Nephron progenitor cell (in vitro differentiated cells): ENCODE measurements around the gene RDM1.

Source experiments
- DNase-seq: peaks from one replicate; pipeline ENCODE4 v3.0.0; 2021
- H3K27ac Mint-ChIP-seq: 2 replicates; pipeline ENCODE4 v1.8.0; 2021; ENCODE audit warnings: mild to moderate bottlenecking, moderate library complexity, mixed read lengths
- H3K27me3 Mint-ChIP-seq: 2 replicates; pipeline ENCODE4 v1.8.0; 2021; ENCODE audit warnings: mild to moderate bottlenecking, low read depth, mixed read lengths; ENCODE audit not compliant: poor library complexity
- H3K36me3 Mint-ChIP-seq: 2 replicates; pipeline ENCODE4 v1.8.0; 2021; ENCODE audit warnings: low read depth, mixed read lengths
- H3K4me1 Mint-ChIP-seq: 2 replicates; pipeline ENCODE4 v1.8.0; 2021; ENCODE audit warnings: mixed read lengths
- H3K4me3 Mint-ChIP-seq: 2 replicates; pipeline ENCODE4 v1.8.0; 2021; ENCODE audit warnings: mild to moderate bottlenecking, moderate library complexity, mixed read lengths
- H3K9me3 Mint-ChIP-seq: 2 replicates; pipeline ENCODE4 v1.8.0; 2021; ENCODE audit warnings: mild to moderate bottlenecking, moderate library complexity, mixed read lengths
- TF ChIP-seq, protein P1 (sequence below): fragments of 200-600 bp; sonication (generic); IDR thresholded peaks from 2 replicates; pipeline ENCODE4 v1.5.0; 2021; ENCODE audit warnings: antibody characterized with exemption

The RDM1 gene

DNA sequence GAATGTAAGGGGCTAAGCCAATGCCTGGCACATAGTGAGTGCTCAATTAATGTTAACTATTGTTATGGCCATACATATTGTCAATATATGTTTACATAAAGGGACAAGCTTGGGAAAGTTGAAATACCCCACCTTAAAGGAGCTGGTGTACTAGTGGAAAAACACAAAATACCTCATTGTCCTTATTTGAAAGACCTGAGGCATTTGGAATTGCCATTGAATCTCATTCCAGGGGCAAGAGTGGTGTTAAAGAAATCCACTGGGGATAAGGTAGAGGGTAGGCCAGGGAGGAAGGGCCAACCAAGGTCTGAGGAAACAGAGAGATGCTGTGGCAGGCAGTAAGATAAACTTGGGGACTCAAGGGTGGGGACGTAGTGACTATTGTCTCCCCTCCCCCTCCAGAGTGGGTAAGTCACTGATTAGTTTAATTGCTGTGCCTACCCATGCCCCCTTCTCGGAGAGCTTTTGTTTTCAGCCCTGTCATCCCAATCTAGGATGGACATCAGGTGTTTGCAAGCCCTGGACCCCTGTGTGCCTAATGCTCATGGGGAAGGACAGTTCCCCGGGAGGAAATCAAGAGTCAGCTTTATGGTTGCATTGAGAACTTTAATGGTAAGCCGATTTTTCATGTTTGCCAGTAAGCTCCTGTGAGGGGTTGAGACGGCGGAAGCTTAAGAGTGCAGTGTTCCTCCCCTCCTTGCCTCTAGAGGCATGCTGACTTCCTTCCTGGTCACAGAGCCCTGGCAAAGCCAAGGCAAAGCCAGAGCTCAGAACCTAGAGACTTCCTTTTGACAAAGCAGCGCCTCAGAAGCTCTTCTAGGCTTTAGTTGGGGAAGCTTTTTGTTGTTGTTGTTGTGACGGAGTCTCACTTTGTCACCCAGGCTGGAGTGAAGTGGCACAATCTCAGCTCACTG, 59.4 kb downstream of the RDM1 start:
- no peak overlapping the region for H3K4me3 Mint-ChIP-seq
- H3K4me1 Mint-ChIP-seq = peaks cover 9% of the 10 kb centered on the region
- TF ChIP-seq, protein P1, sequence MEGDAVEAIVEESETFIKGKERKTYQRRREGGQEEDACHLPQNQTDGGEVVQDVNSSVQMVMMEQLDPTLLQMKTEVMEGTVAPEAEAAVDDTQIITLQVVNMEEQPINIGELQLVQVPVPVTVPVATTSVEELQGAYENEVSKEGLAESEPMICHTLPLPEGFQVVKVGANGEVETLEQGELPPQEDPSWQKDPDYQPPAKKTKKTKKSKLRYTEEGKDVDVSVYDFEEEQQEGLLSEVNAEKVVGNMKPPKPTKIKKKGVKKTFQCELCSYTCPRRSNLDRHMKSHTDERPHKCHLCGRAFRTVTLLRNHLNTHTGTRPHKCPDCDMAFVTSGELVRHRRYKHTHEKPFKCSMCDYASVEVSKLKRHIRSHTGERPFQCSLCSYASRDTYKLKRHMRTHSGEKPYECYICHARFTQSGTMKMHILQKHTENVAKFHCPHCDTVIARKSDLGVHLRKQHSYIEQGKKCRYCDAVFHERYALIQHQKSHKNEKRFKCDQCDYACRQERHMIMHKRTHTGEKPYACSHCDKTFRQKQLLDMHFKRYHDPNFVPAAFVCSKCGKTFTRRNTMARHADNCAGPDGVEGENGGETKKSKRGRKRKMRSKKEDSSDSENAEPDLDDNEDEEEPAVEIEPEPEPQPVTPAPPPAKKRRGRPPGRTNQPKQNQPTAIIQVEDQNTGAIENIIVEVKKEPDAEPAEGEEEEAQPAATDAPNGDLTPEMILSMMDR = no peak
- no peaks in the 10 kb centered on the region for H3K9me3 Mint-ChIP-seq
- no peaks in the 10 kb centered on the region for H3K36me3 Mint-ChIP-seq
- no peak overlapping the region for H3K27ac Mint-ChIP-seq
- DNase-seq = no peak
- peaks cover 7% of the 10 kb centered on the region for H3K27me3 Mint-ChIP-seq

DNA sequence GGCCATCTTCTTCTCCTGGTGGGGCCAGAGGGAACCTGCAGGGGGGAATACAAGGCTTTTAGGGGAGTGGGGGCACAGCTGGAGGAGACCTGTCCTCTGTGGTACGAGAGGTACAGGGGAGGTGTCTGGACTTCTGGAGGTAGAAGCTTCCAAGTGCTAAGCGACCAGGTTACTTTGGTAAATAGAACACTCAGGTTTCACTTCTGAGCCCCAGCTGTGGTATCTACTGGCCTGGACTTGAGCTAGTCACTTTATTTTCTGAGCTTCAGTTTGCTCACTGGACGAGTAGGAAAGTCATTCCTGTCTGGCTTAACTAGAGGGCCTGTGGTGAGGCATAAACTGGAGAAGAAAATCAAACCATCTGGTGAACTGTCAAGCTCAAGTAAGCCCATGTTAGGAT, 61.8 kb downstream of the RDM1 start, which contains the start of gene HEATR9:
HEATR9 (minus strand) TSS at position 155 of the 400 bp plus-strand sequence; CDS start at position 6, 149 bp downstream.
- Mint-ChIP-seq H3K4me3 (no peak within 1 kb of the TSS), H3K36me3 (no peaks in the 10 kb centered on the region), H3K4me1 (no peaks in the 10 kb centered on the region), H3K9me3 (no peaks in the 10 kb centered on the region), H3K27ac (no peak within 1 kb of the TSS), H3K27me3 (no peaks in the 10 kb centered on the region)
- no peak for DNase-seq
- TF ChIP-seq, protein P1 = no peak
